NCI-H446 treated with DMSO at 0.1 percent for 48 hours (cell line): ENCODE results near the gene TRPC4AP.

Experiments used
- DNase-seq: peaks from one replicate; lab custom pipeline; 2025; lab: John Stamatoyannopoulos, UW

The TRPC4AP gene

DNA sequence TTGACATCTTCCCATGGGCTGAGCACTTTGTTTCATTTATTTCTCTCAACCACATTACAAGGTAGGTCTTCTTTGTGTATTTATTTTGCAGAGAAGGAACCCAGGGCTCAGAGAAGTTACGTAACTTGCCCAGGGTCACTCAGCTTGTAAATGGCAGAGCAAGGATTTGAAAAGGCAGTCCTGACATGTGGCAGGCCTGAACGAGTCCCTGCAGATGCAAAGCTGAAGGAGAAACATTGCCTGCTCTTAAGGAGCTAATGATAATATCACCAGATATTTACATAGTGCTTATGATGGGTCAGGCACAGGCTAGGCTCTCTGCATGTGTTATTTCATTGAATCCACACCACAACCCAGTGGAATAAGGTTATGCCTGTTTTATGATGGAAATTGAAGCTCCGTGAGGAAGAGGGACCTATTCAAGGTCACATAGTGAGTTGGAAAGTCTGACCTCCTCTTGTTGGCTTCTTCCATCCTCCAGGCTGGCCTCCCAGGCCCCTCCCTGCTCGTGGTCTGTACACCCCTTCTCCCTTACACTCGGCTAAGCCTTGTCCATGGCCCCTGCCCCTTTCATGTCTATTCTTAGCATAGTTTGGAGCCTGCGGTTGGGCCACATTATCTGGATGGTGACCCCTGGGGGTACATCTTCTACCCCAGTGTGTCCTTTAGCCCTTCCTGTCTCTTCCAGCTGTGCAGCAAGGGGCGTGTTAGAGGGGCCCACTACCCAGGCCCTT, 124.4 kb downstream of the TRPC4AP start:
- no peak for DNase-seq

DNA sequence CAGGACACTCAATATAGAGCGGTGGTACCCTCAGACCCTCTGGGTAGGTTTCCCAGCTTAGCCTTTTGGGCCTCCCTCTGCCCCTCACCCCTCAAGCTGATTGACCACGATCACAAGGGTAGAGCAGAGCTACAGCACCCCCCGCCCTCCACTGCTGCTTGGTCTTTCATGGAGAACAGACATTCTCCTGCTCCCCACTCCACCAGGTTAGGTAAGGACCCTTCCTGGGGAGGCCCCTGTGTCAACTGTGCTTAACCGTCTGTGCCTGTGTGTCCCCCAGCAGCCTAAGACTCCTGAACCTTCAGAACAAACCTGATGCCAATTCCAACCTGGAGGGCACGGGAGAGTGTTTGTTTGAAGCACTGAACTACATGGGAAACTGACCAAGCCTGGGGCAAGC, 125.2 kb downstream of the TRPC4AP start:
- DNase-seq = no peak

DNA sequence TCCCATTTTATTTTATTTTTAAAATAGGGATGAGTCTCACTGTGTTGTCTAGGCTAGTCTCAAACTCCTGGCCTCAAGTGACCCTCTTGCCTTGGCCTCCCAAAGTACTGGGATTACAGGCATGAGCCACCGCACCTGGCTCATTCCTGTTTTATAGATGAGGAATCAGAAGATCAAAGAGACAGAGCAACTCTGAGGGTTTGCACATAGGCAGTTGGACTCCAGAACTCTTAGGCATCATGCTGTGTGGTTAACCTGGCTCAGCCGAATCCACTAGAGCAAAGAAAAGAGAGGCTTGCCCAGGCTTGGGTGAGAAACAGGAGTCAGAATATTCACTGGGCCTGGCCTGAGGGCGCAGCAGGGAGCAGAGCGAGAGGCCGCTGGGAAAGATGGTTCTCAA, 127.6 kb downstream of the TRPC4AP start:
- DNase-seq = no peak

GRCh38 chr20:34964486-34964885, 128.1 kb downstream of the TRPC4AP start:
- DNase-seq = no peak

DNA sequence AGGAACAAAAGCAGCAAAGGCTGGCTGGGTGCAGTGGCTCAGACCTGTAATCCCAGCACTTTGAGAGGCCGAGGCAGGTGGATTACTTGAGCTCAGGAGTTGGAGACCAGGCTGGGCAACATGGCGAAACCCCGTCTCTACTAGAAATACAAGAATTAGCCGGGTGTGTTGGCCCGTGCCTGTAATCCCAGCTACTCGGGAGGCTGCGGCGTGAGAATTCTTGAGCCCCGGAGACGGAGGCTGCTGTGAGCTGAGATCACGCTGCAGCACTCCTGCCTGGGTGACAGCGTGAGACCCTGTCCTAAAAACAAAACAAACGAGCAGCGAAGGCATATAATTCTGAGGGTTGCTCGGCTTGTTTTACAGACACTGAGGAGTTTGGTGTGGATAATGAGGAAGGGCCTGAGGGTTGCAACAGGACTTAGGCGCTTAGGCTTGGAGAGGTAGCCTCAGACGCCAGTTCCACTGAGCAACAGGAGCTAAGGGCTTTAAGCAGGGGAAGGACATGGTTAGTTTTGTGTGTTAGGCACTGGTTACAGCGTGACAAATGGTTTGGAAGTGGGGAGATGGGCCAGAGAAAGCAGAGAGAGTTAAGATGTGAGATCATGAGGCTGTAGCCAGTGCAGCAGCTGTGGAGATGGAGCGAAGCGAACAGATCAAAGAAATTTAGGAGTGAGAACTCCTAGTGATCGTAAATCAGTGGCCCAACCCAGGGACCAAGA, 135.7 kb downstream of the TRPC4AP start:
- DNase-seq = no peak

DNA sequence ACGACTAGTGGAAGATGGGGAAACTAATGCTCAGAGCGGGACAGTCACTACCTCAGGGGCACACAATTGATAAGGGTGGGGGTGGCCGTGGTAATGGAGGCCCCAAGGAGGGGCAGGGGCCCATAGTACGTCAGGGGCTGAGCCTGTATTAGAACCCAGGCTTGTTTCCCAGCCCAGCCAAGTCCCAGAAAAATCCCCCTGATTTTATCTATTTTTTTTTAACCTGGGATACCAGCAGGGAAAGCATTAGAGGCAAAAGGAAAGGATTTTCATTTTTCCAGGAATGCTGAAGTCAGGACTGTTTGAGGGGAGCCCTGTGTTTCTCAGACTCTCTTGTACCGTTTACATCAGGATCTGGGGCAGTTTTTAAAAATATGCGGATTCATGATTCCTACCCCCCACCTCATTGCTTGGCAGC, 136.6 kb downstream of the TRPC4AP start:
- DNase-seq = no peak

GRCh38 chr20:34955231-34956040, 137.2 kb downstream of the TRPC4AP start, which contains the start of the genes GSS and MYH7B:
Gene GSS, minus strand, starts transcription at chr20:34955806. Its CDS starts 3,954 bp downstream, at chr20:34951852.
Gene MYH7B, plus strand, starts transcription at chr20:34955868. Its CDS starts 22,138 bp downstream, at chr20:34978006.
- peak; percentile 93 for DNase-seq

GRCh38 chr20:34954904-34955230, 137.7 kb downstream of the TRPC4AP start:
- DNase-seq = no peak

GRCh38 chr20:34953960-34954359, 138.6 kb downstream of the TRPC4AP start:
- no peak for DNase-seq

GRCh38 chr20:34952671-34953070, 139.9 kb downstream of the TRPC4AP start:
- no peak for DNase-seq
